ENCODE results near the gene POC1A. TPM values are rescaled to one million over a fixed set of nuclear protein-coding genes. Genes with fewer than 3 reads are reported as not detected.

Gene POC1A
- total and polyA plus RNA-seq, 2 donors (not counting 3 experiments of a cell fraction or from before 2014, with no cell fraction given): 14.8 to 19.4 TPM

DNA sequence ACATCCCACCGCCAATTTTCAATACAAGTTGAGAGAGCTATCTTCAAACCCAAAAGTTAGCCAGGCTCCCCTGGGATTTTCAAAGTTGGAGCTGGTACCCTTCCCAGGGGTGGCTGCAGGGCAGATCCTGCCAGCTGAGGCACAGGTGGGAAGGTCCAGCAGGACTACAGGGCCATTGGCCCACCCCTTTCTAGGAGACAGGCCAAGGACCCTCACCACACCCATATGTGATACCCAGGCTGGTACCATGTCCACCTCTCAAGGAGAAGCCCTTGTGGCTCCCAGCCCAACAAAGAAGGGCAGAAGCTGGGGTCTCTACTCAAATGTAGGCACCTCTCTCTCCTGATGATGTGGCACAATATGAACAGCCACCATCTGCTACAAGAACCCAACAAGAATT lies 8.0 kb downstream of the POC1A start:
- ChIA-PET CTCF (interaction anchor here (0.9 to 1.8 kb wide), 3 partner anchors 24 to 145 kb away, joined by 3 to 16 read pairs (median 8); no protein-coding TSS in a partner anchor), POLR2A (no interaction called here)
- intact Hi-C loops (cut with micrococcal nuclease) (no loop called here), dilution Hi-C loops (cut with MboI; ENCODE audit: extremely low pct_ligation_motif_present, low sequenced_read_pairs) (loop anchor here (10.0 kb wide), 1 partner anchor 151 kb away; the partner anchor contains the start of gene RPL29)
- Histone ChIP-seq H3K27me3 (ENCODE audit: control insufficient read depth in 2 of 2, insufficient read depth in 2 of 2, low read length in 2 of 2) (no peaks in the 10 kb centered on the region), H3K4me2 (ENCODE audit: insufficient read depth, low read length) (no peak overlapping the region), H3K27ac (ENCODE audit: insufficient read depth, low read depth, low read length) (no peak overlapping the region), H3K9me1 (replicated peaks; ENCODE audit: control insufficient read depth, extremely low read depth, insufficient read depth, low read length) (no peaks in the 10 kb centered on the region), H3K4me1 (ENCODE audit: control insufficient read depth, extremely low read depth, insufficient read depth, low read length) (no peaks in the 10 kb centered on the region), H4K20me1 (replicated peaks; ENCODE audit: control insufficient read depth, extremely low read depth, insufficient read depth, low read length) (no peaks in the 10 kb centered on the region), H3K4me3 (replicated peaks in 1 of 3; ENCODE audit: insufficient read depth in 1 of 3, low read depth in 1 of 3, low read length in 3 of 3) (no peak overlapping the region), H3K9ac (replicated peaks; ENCODE audit: extremely low read depth, insufficient read depth, low read length) (no peak overlapping the region), H2AFZ (ENCODE audit: low read depth, low read length) (no peak overlapping the region), H3K36me3 (ENCODE audit: control insufficient read depth in 2 of 2, extremely low read depth in 1 of 2, insufficient read depth in 2 of 2, low read length in 2 of 2) (peaks cover 4 to 11% of the 10 kb centered on the region in 2 experiments), H3K79me2 (ENCODE audit: control insufficient read depth, insufficient read depth, low read length) (no peaks in the 10 kb centered on the region), H3K9me3 (replicated peaks; ENCODE audit: control insufficient read depth, insufficient read depth, low read length) (no peaks in the 10 kb centered on the region)
- TF ChIP-seq POLR2AphosphoS5 (IDR thresholded peaks at IDR 0.05; ENCODE audit: insufficient read depth, low read depth, low read length) (no peak), EZH2 (IDR thresholded peaks at IDR 0.05; ENCODE audit: borderline replicate concordance, low read depth, low read length, severe bottlenecking) (no peak), FOS (IDR thresholded peaks at IDR 0.05; ENCODE audit: borderline replicate concordance, insufficient read depth, low read length) (no peak), GATA2 (IDR thresholded peaks at IDR 0.05; ENCODE audit: insufficient read depth, insufficient read length, low read depth, low read length) (no peak)
- FAIRE-seq (no peak), DNase-seq (ENCODE audit: low read depth, low spot score) (no peak)
- no TSS peak for BruUV-seq (replicated peaks)

DNA sequence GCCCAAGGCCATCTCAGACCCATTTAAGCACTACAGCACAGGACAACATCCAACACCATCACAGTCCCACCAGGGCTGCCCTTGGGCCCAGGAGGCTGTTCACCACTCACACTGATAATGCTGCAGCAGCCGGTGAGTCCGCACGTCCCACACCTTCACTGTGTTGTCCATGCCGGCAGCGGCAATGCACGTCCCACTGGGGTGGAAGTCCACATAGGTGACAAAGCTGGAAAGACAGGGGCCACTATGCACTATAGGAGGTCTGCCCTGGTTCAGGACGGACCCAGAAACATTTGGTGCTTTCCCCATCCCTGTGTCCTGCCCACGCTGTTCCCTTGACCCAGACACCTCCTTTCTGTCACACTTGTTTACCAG lies 8.5 kb downstream of the POC1A start:
- CTCF ChIA-PET: interaction anchor here (1.8 to 3.6 kb wide), 2 partner anchors 22 to 144 kb away, joined by 16 to 17 read pairs; no protein-coding TSS in a partner anchor
- intact Hi-C loops (cut with micrococcal nuclease): no loop called here
- no peak for FAIRE-seq

More for the DNA sequence above, 8.5 kb downstream of the POC1A start:
- H3K36me3 ChIP-seq (ENCODE audit: control insufficient read depth in 2 of 2, extremely low read depth in 1 of 2, insufficient read depth in 2 of 2, low read length in 2 of 2): peaks cover 4 to 11% of the 10 kb centered on the region in 2 experiments
- H3K9me3 ChIP-seq (replicated peaks; ENCODE audit: control insufficient read depth, insufficient read depth, low read length): no peaks in the 10 kb centered on the region
- no peaks in the 10 kb centered on the region for H3K79me2 ChIP-seq (ENCODE audit: control insufficient read depth, insufficient read depth, low read length)
- H3K9ac ChIP-seq (replicated peaks; ENCODE audit: extremely low read depth, insufficient read depth, low read length): no peak overlapping the region
- no peak for DNase-seq (ENCODE audit: low read depth, low spot score)
- H2AFZ ChIP-seq (ENCODE audit: low read depth, low read length): no peak overlapping the region
- no peaks in the 10 kb centered on the region for H3K27me3 ChIP-seq (ENCODE audit: control insufficient read depth in 2 of 2, insufficient read depth in 2 of 2, low read length in 2 of 2)
- BruUV-seq (replicated peaks): no TSS peak
- no peak overlapping the region for H3K4me3 ChIP-seq (replicated peaks in 1 of 3; ENCODE audit: insufficient read depth in 1 of 3, low read depth in 1 of 3, low read length in 3 of 3)
- POLR2A ChIA-PET: no interaction called here
- H3K4me2 ChIP-seq (ENCODE audit: insufficient read depth, low read length): no peak overlapping the region
- H4K20me1 ChIP-seq (replicated peaks; ENCODE audit: control insufficient read depth, extremely low read depth, insufficient read depth, low read length): no peaks in the 10 kb centered on the region
- dilution Hi-C loops (cut with MboI; ENCODE audit: extremely low pct_ligation_motif_present, low sequenced_read_pairs): loop anchor here (10.0 kb wide), 1 partner anchor 151 kb away; the partner anchor contains the start of gene RPL29
- no peak overlapping the region for H3K27ac ChIP-seq (ENCODE audit: insufficient read depth, low read depth, low read length)
- H3K9me1 ChIP-seq (replicated peaks; ENCODE audit: control insufficient read depth, extremely low read depth, insufficient read depth, low read length): no peaks in the 10 kb centered on the region
- no peaks in the 10 kb centered on the region for H3K4me1 ChIP-seq (ENCODE audit: control insufficient read depth, extremely low read depth, insufficient read depth, low read length)
- TF ChIP-seq JUN (IDR thresholded peaks at IDR 0.05; ENCODE audit: borderline replicate concordance, insufficient read depth, insufficient read length, low read depth): no peak
- TF ChIP-seq, protein P1, sequence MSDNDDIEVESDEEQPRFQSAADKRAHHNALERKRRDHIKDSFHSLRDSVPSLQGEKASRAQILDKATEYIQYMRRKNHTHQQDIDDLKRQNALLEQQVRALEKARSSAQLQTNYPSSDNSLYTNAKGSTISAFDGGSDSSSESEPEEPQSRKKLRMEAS (IDR thresholded peaks at IDR 0.05; ENCODE audit: insufficient read depth, insufficient read length): no peak

Data from endothelial cell of umbilical vein (primary cell).